Measurements from ENCODE around the gene BCKDHA. TPM values are rescaled to one million over a fixed set of nuclear protein-coding genes. Genes with fewer than 3 reads are reported as not detected.
A peak's percentile ranks its signal among the peaks of the same experiment; 100 is the strongest.

BCKDHA gene
- total and polyA plus RNA-seq, 9 of the 15 experiments (the other 6 are each of a cell fraction or from before 2014, with no cell fraction given) = 4.5 to 52.5 (median 14.1) TPM

GRCh38 chr19:41367848-41368301 lies 29.7 kb upstream of the BCKDHA start (continued):
- TF ChIP-seq ZNF518B (CRISPR knock-in tag; IDR thresholded peaks at IDR 0.05) = no peak
- no peak for TF ChIP-seq BACH1 (tag; IDR thresholded peaks at IDR 0.05)
- no peak for TF ChIP-seq HDAC6 (IDR thresholded peaks at IDR 0.05; ENCODE audit: low read depth, low read length)
- TF ChIP-seq ZNF197 (CRISPR knock-in tag; IDR thresholded peaks at IDR 0.05; ENCODE audit: low read depth) = no peak
- no peak for TF ChIP-seq ELK1 (CRISPR knock-in tag; IDR thresholded peaks at IDR 0.05)
- TF ChIP-seq NUFIP1 (IDR thresholded peaks at IDR 0.05; ENCODE audit: partially characterized antibody) = no peak
- no peak for TF ChIP-seq ZNF644 (tag; IDR thresholded peaks at IDR 0.05; ENCODE audit: low read depth)
- no peak for TF ChIP-seq BCLAF1 (IDR thresholded peaks at IDR 0.05; ENCODE audit: borderline replicate concordance in 1 of 2, control insufficient read depth in 1 of 2, low read depth in 2 of 2, low read length in 1 of 2)
- peak; percentile 72 for TF ChIP-seq MAFF (IDR thresholded peaks at IDR 0.05; ENCODE audit: low read length)
- peak; percentile 47; the same call in 1 of the 2 replicates for TF ChIP-seq GATAD2A (IDR thresholded peaks at IDR 0.05)
- TF ChIP-seq GMEB1 (CRISPR knock-in tag; IDR thresholded peaks at IDR 0.05) = no peak
- TF ChIP-seq CC2D1A (IDR thresholded peaks at IDR 0.05) = no peak
- peak; percentile 93 for TF ChIP-seq SMARCA4 (IDR thresholded peaks at IDR 0.05)
- TF ChIP-seq KLF6 (CRISPR knock-in tag; IDR thresholded peaks at IDR 0.05; ENCODE audit: borderline replicate concordance) = 0 out of 2 replicates have a peak, but pooled peaks have one; percentile 11
- no peak; the same call in 1 of the 2 replicates for TF ChIP-seq MYNN (IDR thresholded peaks at IDR 0.05)
- TF ChIP-seq MYNN (CRISPR knock-in tag; IDR thresholded peaks at IDR 0.05) = no peak
- peak; percentile 44; the same call in 1 of the 2 replicates for TF ChIP-seq MBD2 (IDR thresholded peaks at IDR 0.05; ENCODE audit: borderline replicate concordance, low read depth)
- TF ChIP-seq TAL1 (IDR thresholded peaks at IDR 0.05) = 0 out of 2 replicates have a peak, but pooled peaks have one; percentile 21

Measured in K562 (cell line).